HG03064 (cell line): ENCODE data around the gene TMEM11.

ENCODE experiments used
- ATAC-seq: cut with Tn5 transposase; IDR thresholded peaks from one replicate; pipeline ENCODE4 v1.9.1; 2021; ENCODE audit warnings: low read depth; ENCODE audit not compliant: unreplicated experiment

TMEM11 gene

GRCh38 chr17:21214015-21214776 lies at the start of gene TMEM11:
TMEM11 (minus strand) TSS chr17:21214161; CDS start chr17:21214152, 9 bp downstream.
- peak; percentile 80 for ATAC-seq

GRCh38 chr17:21263376-21263775 lies 49.4 kb upstream of the TMEM11 start:
- no peak for ATAC-seq

GRCh38 chr17:21262259-21262993 lies 48.5 kb upstream of the TMEM11 start:
- ATAC-seq, result no peak

- ATAC-seq, result no peak
These were observed 44.6 kb upstream of the TMEM11 start for GRCh38 chr17:21258593-21258992.

- ATAC-seq, result no peak
These were observed 39.9 kb upstream of the TMEM11 start for GRCh38 chr17:21253646-21254441.

- peak; percentile 66 for ATAC-seq
These were observed 39.1 kb upstream of the TMEM11 start, which contains the start of gene NATD1 for GRCh38 chr17:21252796-21253645. NATD1 (minus strand) TSS chr17:21253410; CDS start chr17:21253264, 146 bp downstream.

GRCh38 chr17:21252289-21252795 lies 38.4 kb upstream of the TMEM11 start:
- ATAC-seq, result no peak

- no peak for ATAC-seq
These were observed 37.5 kb upstream of the TMEM11 start for GRCh38 chr17:21251337-21252010.

GRCh38 chr17:21250854-21251253 lies 36.9 kb upstream of the TMEM11 start:
- ATAC-seq, result no peak

GRCh38 chr17:21249920-21250703 lies 36.2 kb upstream of the TMEM11 start:
- no peak for ATAC-seq

GRCh38 chr17:21249086-21249795 lies 35.3 kb upstream of the TMEM11 start:
- no peak for ATAC-seq

GRCh38 chr17:21248500-21248899 lies 34.5 kb upstream of the TMEM11 start:
- no peak for ATAC-seq

GRCh38 chr17:21247552-21248258 lies 33.7 kb upstream of the TMEM11 start:
- ATAC-seq, result no peak

- ATAC-seq, result no peak
These were observed 32.7 kb upstream of the TMEM11 start for GRCh38 chr17:21246698-21247097.

- no peak for ATAC-seq
These were observed 31.7 kb upstream of the TMEM11 start for GRCh38 chr17:21245639-21246084.

- ATAC-seq, result no peak
These were observed 29.7 kb upstream of the TMEM11 start for GRCh38 chr17:21243516-21244303.
